Left kidney (tissue), 2 donors: ENCODE results near the gene TBL1X. TPM values are rescaled to one million over a fixed set of nuclear protein-coding genes. Genes with fewer than 3 reads are reported as not detected.
"Not testable (repeated sequence)": the region's sequence is repeated elsewhere in the genome, so short reads cannot be mapped to it uniquely, and the experiment has no call there.

Source experiments
- DNase-seq: peaks from one replicate; pipeline ENCODE4 v3.0.0-alpha.2; 2013
- polyA plus RNA-seq: library from polyadenylated mRNA; unstranded; fragments of 120-200 nt; gene quantifications from one replicate; pipeline ENCODE4 v1.2.1, GENCODE V29; 2013; ENCODE audit not compliant: insufficient read length

Gene TBL1X
- polyA plus RNA-seq, 1 donor, result 26.8 TPM

GRCh38 chrX:9534686-9535085 is 69.8 kb downstream of the TBL1X start:
- DNase-seq, result no peak

- no peak for DNase-seq
Observed at GRCh38 chrX:9535101-9535500, 70.2 kb downstream of the TBL1X start.

GRCh38 chrX:9536156-9536555 is 71.3 kb downstream of the TBL1X start:
- DNase-seq, result not testable (repeated sequence)

GRCh38 chrX:9537781-9538180 is 72.9 kb downstream of the TBL1X start:
- DNase-seq, result no peak

DNA sequence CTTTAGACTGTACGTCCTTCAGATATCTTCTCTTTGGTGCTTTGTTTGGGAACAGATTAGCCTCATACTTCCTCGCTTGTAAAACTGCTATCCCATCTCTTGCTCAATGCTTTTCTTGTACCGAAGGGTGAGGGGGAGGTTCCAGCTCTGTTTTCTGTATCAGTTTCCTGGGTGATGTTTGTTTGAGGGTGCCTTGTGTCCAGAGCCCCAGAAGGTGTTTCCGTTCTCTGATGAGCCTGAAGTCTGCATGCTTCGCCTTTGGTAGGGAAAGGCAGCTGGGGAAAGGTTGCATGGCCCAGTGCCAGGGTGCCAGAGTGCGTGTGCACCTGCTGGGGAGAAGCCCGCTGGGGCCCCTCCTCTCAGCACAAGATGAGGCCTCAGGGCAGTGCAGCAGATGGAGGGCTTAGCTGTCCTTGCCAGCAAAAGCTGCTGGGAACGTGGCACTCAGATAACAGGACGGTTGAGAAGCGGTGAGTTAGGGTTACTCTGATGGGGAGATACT is 73.7 kb downstream of the TBL1X start:
- DNase-seq, result no peak

- no peak for DNase-seq
Observed at GRCh38 chrX:9539605-9540387, 74.9 kb downstream of the TBL1X start.

DNA sequence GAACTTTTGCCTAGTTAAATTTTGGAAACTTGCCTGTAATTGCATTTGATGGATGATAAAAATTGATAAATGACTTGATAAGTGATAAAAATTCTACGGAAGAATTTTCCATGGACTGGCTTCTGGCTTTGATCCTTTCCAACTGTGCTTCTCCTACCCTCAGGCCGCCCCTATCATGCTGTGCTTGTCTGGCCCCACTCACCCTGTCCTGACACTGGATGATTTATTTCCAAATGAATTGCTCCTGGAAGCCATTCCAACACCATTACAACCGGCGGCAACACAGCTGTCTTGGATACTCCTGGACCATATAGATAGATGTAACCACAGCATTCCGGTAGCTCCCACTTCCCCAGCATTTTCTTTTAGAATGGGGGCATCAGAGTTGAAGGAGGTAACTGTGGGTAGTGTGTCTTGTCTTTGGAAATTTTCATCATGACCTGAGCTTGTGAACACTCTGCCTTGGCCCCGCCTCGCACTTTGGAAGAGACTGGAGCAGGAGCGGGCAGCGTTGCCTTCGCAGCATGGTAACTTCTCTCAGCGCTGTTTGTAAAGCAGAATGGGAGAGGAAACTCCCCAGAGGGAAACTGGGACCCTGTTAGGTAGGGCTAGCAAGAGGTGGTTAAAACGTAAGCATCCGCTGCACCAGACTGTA is 77.4 kb downstream of the TBL1X start:
- no peak for DNase-seq

- no peak for DNase-seq
Observed at GRCh38 chrX:9542761-9543111, 77.9 kb downstream of the TBL1X start.

DNA sequence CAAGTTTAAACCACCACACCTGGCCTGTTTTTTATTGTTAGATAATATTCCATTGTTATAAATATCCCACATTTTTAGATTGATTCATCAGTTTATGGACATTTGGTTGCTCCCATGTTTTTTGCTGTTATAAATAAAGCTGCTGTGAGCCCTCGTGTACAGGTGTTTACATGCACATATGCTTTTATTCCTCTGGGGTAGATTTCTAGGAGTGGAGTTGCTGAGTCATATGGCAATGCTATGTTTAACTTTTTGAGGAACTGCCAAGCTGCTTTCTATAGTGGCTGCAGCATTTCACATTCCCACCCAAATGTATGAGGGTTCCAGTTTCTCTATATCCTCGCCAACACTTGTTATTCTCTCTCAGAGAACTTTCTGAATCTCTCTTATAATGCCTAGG is 90.5 kb downstream of the TBL1X start:
- no peak for DNase-seq

- no peak for DNase-seq
Observed at GRCh38 chrX:9557091-9557490, 92.2 kb downstream of the TBL1X start.

GRCh38 chrX:9557521-9557920 is 92.7 kb downstream of the TBL1X start:
- DNase-seq, result no peak

DNA sequence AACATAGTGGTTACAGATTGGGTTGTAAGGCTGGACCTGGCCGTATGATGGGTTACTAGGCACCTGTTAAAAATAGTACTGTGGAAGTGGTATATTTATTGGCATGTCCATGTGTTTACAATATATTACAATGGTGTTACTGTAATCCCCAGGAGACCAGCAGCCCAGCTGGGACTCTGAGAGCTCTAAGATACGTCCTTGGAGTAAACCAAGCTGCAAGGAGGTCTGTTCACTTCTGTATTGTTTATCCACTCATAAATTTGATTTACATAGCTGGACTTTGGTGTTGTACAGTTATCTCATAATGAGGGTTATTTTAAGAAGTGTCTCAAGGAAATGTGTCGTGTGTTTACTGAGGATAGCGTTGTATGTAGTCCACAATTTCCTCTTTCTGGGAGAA is 93.8 kb downstream of the TBL1X start:
- no peak for DNase-seq

GRCh38 chrX:9560219-9560618 is 95.4 kb downstream of the TBL1X start:
- DNase-seq, result no peak

DNA sequence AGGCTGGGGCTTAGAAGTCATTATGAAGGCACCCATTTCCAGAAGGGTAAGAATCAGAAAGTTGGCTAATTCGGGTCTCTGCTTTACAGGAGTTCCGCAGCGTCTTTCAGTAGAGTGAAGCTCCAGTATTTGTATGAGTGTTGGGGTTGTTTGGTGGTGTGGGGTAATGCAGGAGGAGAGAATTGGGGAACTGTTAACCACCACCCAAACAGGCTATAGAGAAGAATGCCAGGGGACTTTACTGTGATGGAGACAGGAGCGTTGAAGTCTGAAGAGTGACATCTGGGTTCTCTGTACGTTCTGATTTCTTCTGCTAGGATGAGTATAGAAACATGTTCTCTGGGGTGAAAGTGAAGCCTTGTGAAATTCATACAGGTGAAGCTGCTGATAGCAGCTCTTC is 96.3 kb downstream of the TBL1X start:
- DNase-seq, result no peak

- no peak for DNase-seq
Observed at GRCh38 chrX:9562851-9563250, 98.0 kb downstream of the TBL1X start.

DNA sequence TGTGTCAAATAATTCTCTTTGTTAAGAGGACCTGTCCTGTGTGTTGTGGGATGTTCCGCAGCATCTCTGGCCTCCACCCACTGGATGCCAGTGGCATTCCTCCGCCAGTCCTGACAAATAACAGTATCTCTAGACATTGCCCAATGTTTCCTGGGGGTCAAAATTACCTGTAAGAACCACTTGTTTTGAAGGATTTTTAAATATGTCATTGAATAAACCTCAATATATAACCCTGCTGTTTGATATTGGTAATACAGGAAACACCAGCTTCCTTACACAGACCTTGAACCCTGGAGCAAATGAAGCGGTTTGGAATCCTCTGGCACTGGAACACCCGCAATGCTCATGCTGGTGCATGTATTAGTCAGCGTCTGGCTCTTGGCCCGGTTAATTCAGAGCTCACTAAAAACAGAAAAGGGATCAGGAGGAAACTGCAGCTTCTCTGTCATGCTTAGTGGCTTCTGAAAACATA is 101.3 kb downstream of the TBL1X start:
- DNase-seq, result no peak

DNA sequence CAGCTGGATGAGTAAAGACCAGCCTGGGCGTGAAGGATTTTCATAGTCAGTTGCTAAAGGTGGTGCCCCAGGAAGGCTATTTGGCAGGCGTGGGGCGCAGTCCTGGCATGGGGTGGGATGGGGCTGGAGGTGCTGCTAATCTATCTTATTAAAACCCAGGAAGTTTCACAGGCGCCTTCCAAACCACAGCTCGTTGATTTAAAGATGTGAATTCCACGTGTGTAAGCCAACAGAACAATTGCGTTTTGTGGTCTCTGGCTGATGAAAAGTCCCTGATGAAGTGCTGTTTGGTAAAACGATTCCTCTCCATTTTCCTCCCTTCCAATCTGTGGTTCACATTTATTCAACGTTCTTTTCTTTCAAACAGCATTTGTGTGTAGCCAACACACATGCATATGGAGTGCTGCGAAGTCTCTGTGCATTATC is 105.0 kb downstream of the TBL1X start:
- DNase-seq, result no peak

DNA sequence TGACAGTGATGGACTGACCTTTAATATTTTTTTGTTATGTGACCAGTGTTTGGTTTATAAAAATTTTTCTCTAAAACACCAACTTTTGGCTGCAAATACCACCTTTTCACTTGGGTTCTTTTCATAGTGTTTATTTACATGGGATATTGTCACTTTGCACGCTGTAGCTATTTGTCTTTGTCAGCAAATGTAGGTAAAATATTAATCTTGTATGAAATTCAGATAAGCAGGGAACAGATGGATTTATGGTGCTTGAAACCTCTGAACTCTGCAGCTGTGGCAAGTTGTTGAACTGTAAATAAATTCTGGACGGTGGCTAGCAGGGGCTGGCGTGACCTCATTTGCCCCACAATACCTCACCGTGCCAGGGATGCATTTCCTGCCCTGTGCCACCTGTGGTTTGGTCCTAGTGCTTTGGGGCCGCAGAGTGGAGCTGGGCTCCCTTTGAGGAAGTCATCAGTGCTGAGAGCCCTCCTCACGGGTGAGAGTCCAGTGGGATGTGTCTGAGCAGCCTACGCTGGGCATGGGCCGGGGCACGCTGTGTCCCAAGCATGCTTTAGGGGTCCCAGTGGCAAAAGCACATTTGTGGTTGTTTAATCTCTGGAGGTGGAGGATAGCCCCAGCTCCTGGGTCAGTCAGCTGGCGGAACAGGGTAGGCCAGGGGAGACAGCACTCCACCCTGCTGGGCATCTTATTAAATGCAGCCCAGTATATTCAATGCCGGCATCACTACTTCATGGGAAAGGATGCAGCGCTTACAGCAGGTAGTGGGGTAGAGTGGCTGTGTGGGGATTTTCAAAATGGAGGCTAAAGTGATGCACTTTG is 108.6 kb downstream of the TBL1X start:
- DNase-seq, result no peak

DNA sequence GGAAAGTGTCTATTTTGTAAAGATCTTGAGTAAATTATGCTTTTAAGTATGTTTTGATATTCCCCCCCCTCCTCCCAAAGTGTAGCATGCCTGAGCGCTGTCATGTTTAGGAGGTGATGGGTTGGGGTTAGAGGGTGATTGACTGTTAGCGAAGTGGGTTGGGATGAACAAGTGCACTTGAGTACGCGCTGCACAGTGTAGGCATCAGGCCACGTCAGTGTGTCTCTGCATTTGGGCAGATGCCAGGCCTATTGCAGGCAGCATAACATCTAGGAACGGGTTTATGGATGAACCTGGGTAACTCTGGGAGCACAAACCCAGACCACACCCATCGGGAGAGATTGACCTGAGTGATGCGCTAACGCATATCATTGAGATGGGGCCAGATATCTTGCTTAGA is 111.2 kb downstream of the TBL1X start:
- no peak for DNase-seq

DNA sequence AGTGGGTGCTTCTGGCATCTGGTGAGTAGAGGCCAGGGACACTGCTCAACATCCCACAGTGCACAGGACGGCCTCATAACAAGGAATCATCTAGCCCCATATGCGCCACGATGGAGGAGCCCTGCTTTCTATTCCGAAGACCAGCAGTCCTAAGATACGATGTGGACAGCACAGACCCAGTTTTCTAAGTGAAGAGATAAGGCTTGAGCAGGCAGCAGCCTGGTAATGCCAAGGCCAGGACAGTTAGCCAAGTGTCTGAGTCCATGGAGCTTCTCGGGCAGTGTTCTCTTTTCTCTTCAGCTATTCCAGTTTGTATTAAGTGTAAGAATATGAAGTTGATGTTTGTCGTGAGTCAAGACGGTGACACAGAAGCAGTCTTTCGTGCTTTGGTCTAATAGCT is 112.7 kb downstream of the TBL1X start:
- DNase-seq, result no peak

DNA sequence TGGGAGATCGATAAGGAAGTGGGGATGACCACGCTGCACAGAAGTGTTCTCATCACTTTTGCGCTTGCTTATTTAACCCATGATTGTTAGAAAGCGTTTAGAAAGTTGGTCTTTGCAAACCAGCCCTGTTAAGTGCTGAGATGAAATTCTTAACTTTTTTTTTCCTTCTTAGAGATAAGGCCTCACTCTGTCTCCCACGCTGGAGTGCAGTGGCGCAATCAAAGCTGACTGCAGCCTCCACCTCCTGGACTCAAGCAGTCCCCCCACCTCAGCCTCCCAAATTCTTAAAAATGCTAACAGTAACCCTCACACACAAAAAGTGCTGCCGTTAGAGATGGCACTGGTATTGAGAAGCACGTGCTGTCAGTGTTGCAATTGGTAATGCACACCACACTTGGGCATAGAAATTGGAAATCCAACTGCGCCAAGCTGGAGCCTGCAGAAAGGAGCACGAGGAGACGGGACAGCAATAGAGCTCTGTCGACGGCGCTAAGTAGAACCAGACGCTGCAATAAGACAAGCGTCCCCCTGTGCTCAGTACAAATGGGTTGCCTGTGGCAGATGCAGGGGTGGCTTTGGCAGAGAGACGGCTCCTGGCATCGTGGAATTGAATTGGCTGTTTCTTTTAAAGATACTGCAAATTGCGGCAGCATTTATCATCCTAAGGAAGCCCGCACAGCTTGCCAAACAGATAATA is 113.4 kb downstream of the TBL1X start:
- no peak for DNase-seq

- no peak for DNase-seq
Observed at GRCh38 chrX:9581771-9582385, 117.0 kb downstream of the TBL1X start.
